ENCODE data around the gene ITSN2. TPM values are rescaled to one million over a fixed set of nuclear protein-coding genes. Genes with fewer than 3 reads are reported as not detected.
"Not testable (repeated sequence)": the region's sequence is repeated elsewhere in the genome, so short reads cannot be mapped to it uniquely, and the experiment has no call there.

Gene ITSN2
- total RNA-seq, 2 experiments from 2014 or later = 60.4 to 61.0 TPM

GRCh38 chr2:24345937-24346336, 14.4 kb downstream of the ITSN2 start:
- no peak for DNase-seq
- Mint-ChIP-seq H3K36me3 (no peaks in the 10 kb centered on the region), H3K4me1 (ENCODE audit: low read depth) (peaks cover 56% of the 10 kb centered on the region), H3K27me3 (no peaks in the 10 kb centered on the region), H3K9me3 (no peaks in the 10 kb centered on the region), H3K27ac (no peak overlapping the region), H3K4me3 (no peak overlapping the region)
- ChIA-PET POLR2A (no interaction called here), CTCF (no interaction called here)
- intact Hi-C loops (cut with micrococcal nuclease) = no loop called here

- peaks cover 56% of the 10 kb centered on the region for H3K4me1 Mint-ChIP-seq (ENCODE audit: low read depth)
Observed at GRCh38 chr2:24343225-24343882, 17.0 kb downstream of the ITSN2 start.

GRCh38 chr2:24342110-24342910, 18.0 kb downstream of the ITSN2 start:
- no peak overlapping the region for H3K4me3 Mint-ChIP-seq
- ChIA-PET POLR2A (no interaction called here), CTCF (interaction anchor here (0.5 to 1.8 kb wide), 2 partner anchors 12 to 56 kb away, joined by 3 to 5 read pairs; no protein-coding TSS in a partner anchor)
- no peak overlapping the region for H3K27ac Mint-ChIP-seq
- no peaks in the 10 kb centered on the region for H3K9me3 Mint-ChIP-seq
- no peaks in the 10 kb centered on the region for H3K36me3 Mint-ChIP-seq
- no peak for DNase-seq
- no peaks in the 10 kb centered on the region for H3K27me3 Mint-ChIP-seq
- H3K4me1 Mint-ChIP-seq (ENCODE audit: low read depth) = peaks cover 63% of the 10 kb centered on the region
- intact Hi-C loops (cut with micrococcal nuclease) = no loop called here

More at GRCh38 chr2:24343225-24343882, 17.0 kb downstream of the ITSN2 start:
- no peaks in the 10 kb centered on the region for H3K27me3 Mint-ChIP-seq
- intact Hi-C loops (cut with micrococcal nuclease) = no loop called here
- H3K27ac Mint-ChIP-seq = no peak overlapping the region
- POLR2A ChIA-PET = no interaction called here
- no peaks in the 10 kb centered on the region for H3K36me3 Mint-ChIP-seq
- H3K9me3 Mint-ChIP-seq = no peaks in the 10 kb centered on the region
- CTCF ChIA-PET = no interaction called here
- H3K4me3 Mint-ChIP-seq = no peak overlapping the region
- DNase-seq = no peak

GRCh38 chr2:24339856-24340262, 20.5 kb downstream of the ITSN2 start:
- Mint-ChIP-seq H3K27ac (no peak overlapping the region), H3K27me3 (no peaks in the 10 kb centered on the region), H3K4me1 (ENCODE audit: low read depth) (peaks cover 62% of the 10 kb centered on the region), H3K9me3 (no peaks in the 10 kb centered on the region), H3K36me3 (no peaks in the 10 kb centered on the region), H3K4me3 (no peak overlapping the region)
- CTCF ChIA-PET = interaction anchor here (0.8 kb wide), 1 partner anchor 19 kb away, joined by 3 read pairs; no protein-coding TSS in a partner anchor
- POLR2A ChIA-PET = no interaction called here
- intact Hi-C loops (cut with micrococcal nuclease) = no loop called here
- DNase-seq = no peak

- CTCF ChIA-PET = interaction anchor here (0.8 kb wide), 1 partner anchor 18 kb away, joined by 3 read pairs; no protein-coding TSS in a partner anchor
- not testable (repeated sequence) for H3K4me3 Mint-ChIP-seq, H3K27me3 Mint-ChIP-seq
Observed at GRCh38 chr2:24339098-24339497, 21.2 kb downstream of the ITSN2 start.

GRCh38 chr2:24337890-24338289, 22.4 kb downstream of the ITSN2 start:
- ChIA-PET CTCF (no interaction called here), POLR2A (no interaction called here)
- Mint-ChIP-seq H3K4me3 (no peak overlapping the region), H3K27me3 (no peaks in the 10 kb centered on the region), H3K4me1 (ENCODE audit: low read depth) (peaks cover 66% of the 10 kb centered on the region), H3K9me3 (no peaks in the 10 kb centered on the region), H3K27ac (no peak overlapping the region), H3K36me3 (no peaks in the 10 kb centered on the region)
- intact Hi-C loops (cut with micrococcal nuclease) = no loop called here
- DNase-seq = no peak

More at GRCh38 chr2:24339098-24339497, 21.2 kb downstream of the ITSN2 start:
- H3K27ac Mint-ChIP-seq; H3K36me3 Mint-ChIP-seq; H3K9me3 Mint-ChIP-seq; POLR2A ChIA-PET; intact Hi-C loops (cut with micrococcal nuclease); DNase-seq: not testable (repeated sequence)
- H3K4me1 Mint-ChIP-seq (ENCODE audit: low read depth) = peaks cover 66% of the 10 kb centered on the region

- intact Hi-C loops (cut with micrococcal nuclease) = no loop called here
- POLR2A ChIA-PET = no interaction called here
- H3K36me3 Mint-ChIP-seq = no peaks in the 10 kb centered on the region
- no peak overlapping the region for H3K4me3 Mint-ChIP-seq
- H3K4me1 Mint-ChIP-seq (ENCODE audit: low read depth) = peaks cover 60% of the 10 kb centered on the region
- H3K9me3 Mint-ChIP-seq = no peaks in the 10 kb centered on the region
- H3K27me3 Mint-ChIP-seq = no peaks in the 10 kb centered on the region
- no peak for DNase-seq
- CTCF ChIA-PET = no interaction called here
- H3K27ac Mint-ChIP-seq = no peak overlapping the region
Observed at GRCh38 chr2:24336811-24337210, 23.5 kb downstream of the ITSN2 start.

GRCh38 chr2:24334245-24334633, 26.1 kb downstream of the ITSN2 start:
- no peak overlapping the region for H3K4me3 Mint-ChIP-seq
- CTCF ChIA-PET = interaction anchor here (0.7 kb wide), 1 partner anchor 244 kb away, joined by 3 read pairs; no protein-coding TSS in a partner anchor
- intact Hi-C loops (cut with micrococcal nuclease) = no loop called here
- DNase-seq = no peak
- peaks cover 2% of the 10 kb centered on the region for H3K36me3 Mint-ChIP-seq
- no peak overlapping the region for H3K27ac Mint-ChIP-seq
- POLR2A ChIA-PET = no interaction called here
- H3K9me3 Mint-ChIP-seq = no peaks in the 10 kb centered on the region
- H3K4me1 Mint-ChIP-seq (ENCODE audit: low read depth) = peaks cover 52% of the 10 kb centered on the region
- no peaks in the 10 kb centered on the region for H3K27me3 Mint-ChIP-seq

GRCh38 chr2:24332791-24333540, 27.4 kb downstream of the ITSN2 start:
- CTCF ChIA-PET = no interaction called here
- Mint-ChIP-seq H3K9me3 (no peaks in the 10 kb centered on the region), H3K4me1 (ENCODE audit: low read depth) (peaks cover 40% of the 10 kb centered on the region), H3K27me3 (no peaks in the 10 kb centered on the region), H3K36me3 (peaks cover 2% of the 10 kb centered on the region), H3K27ac (no peak overlapping the region), H3K4me3 (no peak overlapping the region)
- no peak for DNase-seq
- POLR2A ChIA-PET = interaction anchor here (0.6 kb wide), 1 partner anchor 268 kb away, joined by 3 read pairs; no protein-coding TSS in a partner anchor
- intact Hi-C loops (cut with micrococcal nuclease) = no loop called here

GRCh38 chr2:24330161-24330560, 30.2 kb downstream of the ITSN2 start:
- Mint-ChIP-seq H3K4me3 (no peak overlapping the region), H3K36me3 (peaks cover 2% of the 10 kb centered on the region), H3K9me3 (no peaks in the 10 kb centered on the region), H3K27ac (no peak overlapping the region), H3K4me1 (ENCODE audit: low read depth) (peaks cover 30% of the 10 kb centered on the region), H3K27me3 (no peaks in the 10 kb centered on the region)
- ChIA-PET POLR2A (no interaction called here), CTCF (no interaction called here)
- intact Hi-C loops (cut with micrococcal nuclease) = no loop called here
- DNase-seq = no peak

- ChIA-PET CTCF (no interaction called here), POLR2A (no interaction called here)
- Mint-ChIP-seq H3K36me3 (peaks cover 3% of the 10 kb centered on the region), H3K27ac (no peak overlapping the region), H3K9me3 (no peaks in the 10 kb centered on the region), H3K4me1 (ENCODE audit: low read depth) (peaks cover 30% of the 10 kb centered on the region), H3K4me3 (no peak overlapping the region), H3K27me3 (no peaks in the 10 kb centered on the region)
- no peak for DNase-seq
- intact Hi-C loops (cut with micrococcal nuclease) = no loop called here
Observed at GRCh38 chr2:24329700-24330099, 30.6 kb downstream of the ITSN2 start.

GRCh38 chr2:24328010-24328409, 32.3 kb downstream of the ITSN2 start:
- peaks cover 3% of the 10 kb centered on the region for H3K36me3 Mint-ChIP-seq
- no peak for DNase-seq
- ChIA-PET POLR2A (interaction anchor here (0.6 kb wide), 1 partner anchor 16 kb away, joined by 4 read pairs; no protein-coding TSS in a partner anchor), CTCF (interaction anchor here (0.7 kb wide), 1 partner anchor 106 kb away, joined by 3 read pairs; no protein-coding TSS in a partner anchor)
- no peaks in the 10 kb centered on the region for H3K27me3 Mint-ChIP-seq
- intact Hi-C loops (cut with micrococcal nuclease) = no loop called here
- H3K4me3 Mint-ChIP-seq = no peak overlapping the region
- H3K4me1 Mint-ChIP-seq (ENCODE audit: low read depth) = peaks cover 17% of the 10 kb centered on the region
- no peak overlapping the region for H3K27ac Mint-ChIP-seq
- H3K9me3 Mint-ChIP-seq = no peaks in the 10 kb centered on the region
